IMR-90 (cell line): Measurements from ENCODE around the gene CTBP2. TPM values are rescaled to one million over a fixed set of nuclear protein-coding genes. Genes with fewer than 3 reads are reported as not detected.

ENCODE experiments used
- ATAC-seq: fragments of 200-7000 bp; cut with Tn5 transposase; 2 replicates; pipeline ENCODE4 v1.9.1; 2020; ENCODE audit warnings: low read depth, mild to moderate bottlenecking, moderate library complexity
- BruUV-seq: library from RNA; stranded (reverse); fragments of 400-500 nt; replicated peaks from 2 replicates; lab custom pipeline; 2021; lab: Mats Ljungman, UMichigan
- CTCF ChIA-PET: fragments of 300-600 bp; formaldehyde crosslinking; extraction: SDS; loops from one replicate; lab custom pipeline; 2021; ENCODE audit warnings: antibody characterized with exemption; lab: Yijun Ruan, JAX
- POLR2A ChIA-PET: fragments of 300-600 bp; sonication (Branson Sonifier 250); formaldehyde crosslinking; loops from one replicate; lab custom pipeline; 2022; ENCODE audit warnings: antibody characterized with exemption; ENCODE audit not compliant: unreplicated experiment; lab: Charles Lee
- DNase-seq: peaks from one replicate; pipeline ENCODE4 v3.0.0; 2013
- H2AFZ ChIP-seq: replicated peaks from 2 replicates; pipeline ENCODE3; 2013; ENCODE audit warnings: low read length, mild to moderate bottlenecking; ENCODE audit not compliant: poor library complexity
- H2AK5ac ChIP-seq: 2 replicates; pipeline ENCODE4 v1.6.1; 2013; ENCODE audit warnings: low read depth, low read length, inconsistent platforms
- H2AK9ac ChIP-seq: replicated peaks from 2 replicates; pipeline ENCODE3; 2013; ENCODE audit warnings: mild to moderate bottlenecking, low read depth, low read length, moderate library complexity; ENCODE audit not compliant: poor library complexity
- H2BK120ac ChIP-seq: 2 replicates; pipeline ENCODE4 v1.6.1; 2013; ENCODE audit warnings: low read depth, low read length, inconsistent platforms
- H2BK15ac ChIP-seq: 3 replicates; pipeline ENCODE4 v1.6.1; 2013; ENCODE audit warnings: low read depth, low read length, inconsistent platforms
- H2BK20ac ChIP-seq: 2 replicates; pipeline ENCODE4 v1.6.1; 2013; ENCODE audit warnings: low read depth, mild to moderate bottlenecking, inconsistent platforms, low read length, moderate library complexity
- H2BK5ac ChIP-seq: 2 replicates; pipeline ENCODE4 v1.6.1; 2013; ENCODE audit warnings: mild to moderate bottlenecking, low read depth, low read length, inconsistent platforms; ENCODE audit not compliant: poor library complexity, severe bottlenecking
- H3K14ac ChIP-seq: replicated peaks from 2 replicates; pipeline ENCODE4 v1.6.1; 2013; ENCODE audit warnings: low read depth, low read length, inconsistent platforms
- H3K18ac ChIP-seq: 2 replicates; pipeline ENCODE4 v1.6.1; 2013; ENCODE audit warnings: low read depth, low read length, control low read depth
- H3K23ac ChIP-seq: 2 replicates; pipeline ENCODE4 v1.6.1; 2013; ENCODE audit warnings: low read depth, low read length, inconsistent platforms
- H3K27ac ChIP-seq: 2 replicates; pipeline ENCODE4 v1.5.1; 2013; ENCODE audit warnings: mild to moderate bottlenecking, control low read depth, low read length; ENCODE audit not compliant: insufficient read depth
- H3K27me3 ChIP-seq: 2 replicates; pipeline ENCODE4 v1.6.1; 2013; ENCODE audit warnings: low read length; ENCODE audit not compliant: control insufficient read depth, insufficient read depth
- H3K36me3 ChIP-seq: 2 replicates; pipeline ENCODE4 v1.6.1; 2013; ENCODE audit warnings: low read length, mixed read lengths; ENCODE audit not compliant: control insufficient read depth, insufficient read depth
- H3K4ac ChIP-seq: 2 replicates; pipeline ENCODE4 v1.6.1; 2013; ENCODE audit warnings: low read depth, low read length, inconsistent platforms
- H3K4me1 ChIP-seq: 2 replicates; pipeline ENCODE4 v1.6.1; 2013; ENCODE audit warnings: low read length, mixed read lengths; ENCODE audit not compliant: control insufficient read depth, insufficient read depth
- H3K4me2 ChIP-seq: 2 replicates; pipeline ENCODE4 v1.6.1; 2013; ENCODE audit warnings: low read depth, mild to moderate bottlenecking, control low read depth, low read length, moderate library complexity
- H3K4me3 ChIP-seq: 2 replicates; pipeline ENCODE4 v1.5.1; 2013; ENCODE audit warnings: low read depth, mild to moderate bottlenecking, control low read depth, low read length, moderate library complexity; ENCODE audit not compliant: insufficient read depth
- H3K56ac ChIP-seq: 2 replicates; pipeline ENCODE4 v1.6.1; 2013; ENCODE audit warnings: low read length, inconsistent platforms; ENCODE audit not compliant: insufficient read depth; ENCODE audit errors: extremely low read depth
- H3K79me1 ChIP-seq, 2 experiments: 2 replicates each; pipeline ENCODE4 v1.6.1; 2013; ENCODE audit warnings: low read length in 2 of 2, inconsistent platforms in 1 of 2, low read depth in 1 of 2
- H3K9ac ChIP-seq: 2 replicates; pipeline ENCODE4 v1.6.1; 2013; ENCODE audit warnings: low read depth, low read length, control low read depth
- H3K9me1 ChIP-seq: 2 replicates; pipeline ENCODE4 v1.6.1; 2013; ENCODE audit warnings: low read length, inconsistent platforms; ENCODE audit not compliant: insufficient read depth
- H3K9me3 ChIP-seq: 2 replicates; pipeline ENCODE4 v1.6.1; 2013; ENCODE audit warnings: low read length; ENCODE audit not compliant: control insufficient read depth, insufficient read depth
- H4K20me1 ChIP-seq: 2 replicates; pipeline ENCODE4 v1.6.1; 2013; ENCODE audit warnings: low read length, inconsistent platforms; ENCODE audit not compliant: insufficient read depth
- H4K5ac ChIP-seq: 2 replicates; pipeline ENCODE4 v1.6.1; 2013; ENCODE audit warnings: mild to moderate bottlenecking, low read depth, low read length, control low read depth
- H4K8ac ChIP-seq, 2 experiments: 2 replicates each; pipeline ENCODE4 v1.6.1; 2013; ENCODE audit warnings: low read depth in 2 of 2, low read length in 2 of 2, control low read depth in 1 of 2, inconsistent platforms in 1 of 2
- H4K91ac ChIP-seq: 2 replicates; pipeline ENCODE4 v1.6.1; 2013; ENCODE audit warnings: low read depth, low read length, inconsistent platforms; ENCODE audit not compliant: insufficient read depth
- BHLHE40 ChIP-seq: fragments of 150-350 bp; IDR thresholded peaks from 2 replicates; pipeline ENCODE4 v1.6.1; 2016; ENCODE audit warnings: mild to moderate bottlenecking, low read depth, low read length
- CEBPB ChIP-seq: IDR thresholded peaks from 2 replicates; pipeline ENCODE4 v1.6.1; 2012; ENCODE audit warnings: low read depth, low read length, improper control_type of control experiment
- CHD1 ChIP-seq: IDR thresholded peaks from 2 replicates; pipeline ENCODE4 v1.6.1; 2012; ENCODE audit warnings: low read depth, low read length, improper control_type of control experiment
- CTCF ChIP-seq: conservative IDR thresholded peaks from 2 replicates; pipeline ENCODE4 v1.5.1; 2012; ENCODE audit warnings: mild to moderate bottlenecking, low read depth, low read length, improper control_type of control experiment
- ELK1 ChIP-seq: fragments of 150-350 bp; IDR thresholded peaks from 2 replicates; pipeline ENCODE4 v1.6.1; 2016; ENCODE audit warnings: low read depth, mild to moderate bottlenecking, low read length, moderate library complexity, borderline replicate concordance
- FOS ChIP-seq: fragments of 150-350 bp; IDR thresholded peaks from 2 replicates; pipeline ENCODE4 v1.6.1; 2016; ENCODE audit warnings: low read depth, low read length
- MAFK ChIP-seq: IDR thresholded peaks from 2 replicates; pipeline ENCODE4 v1.6.1; 2012; ENCODE audit warnings: low read depth, low read length, improper control_type of control experiment
- MAZ ChIP-seq: IDR thresholded peaks from 2 replicates; pipeline ENCODE4 v1.6.1; 2012; ENCODE audit warnings: low read depth, mild to moderate bottlenecking, low read length, improper control_type of control experiment, moderate library complexity, borderline replicate concordance
- MXI1 ChIP-seq: IDR thresholded peaks from 2 replicates; pipeline ENCODE4 v1.6.1; 2012; ENCODE audit warnings: low read depth, mild to moderate bottlenecking, low read length, moderate library complexity, borderline replicate concordance
- POLR2A ChIP-seq: IDR thresholded peaks from 2 replicates; pipeline ENCODE4 v1.6.1; 2012; ENCODE audit warnings: mild to moderate bottlenecking, low read depth, low read length
- RAD21 ChIP-seq: IDR thresholded peaks from 2 replicates; pipeline ENCODE4 v1.6.1; 2012; ENCODE audit warnings: low read length, improper control_type of control experiment
- RCOR1 ChIP-seq: IDR thresholded peaks from 2 replicates; pipeline ENCODE4 v1.6.1; 2012; ENCODE audit warnings: mild to moderate bottlenecking, low read length, improper control_type of control experiment; ENCODE audit not compliant: insufficient replicate concordance
- RFX5 ChIP-seq: IDR thresholded peaks from 2 replicates; pipeline ENCODE4 v1.8.0; 2012; ENCODE audit warnings: low read depth, mild to moderate bottlenecking, low read length, moderate library complexity
- SMC3 ChIP-seq: fragments of 150-350 bp; IDR thresholded peaks from 2 replicates; pipeline ENCODE4 v1.6.1; 2016; ENCODE audit warnings: low read depth, mild to moderate bottlenecking, antibody characterized with exemption, low read length, moderate library complexity
- dilution Hi-C: fragments of 300-500 bp; cut with HindIII; formaldehyde crosslinking; loops from one replicate; pipeline ENCODE4 v1.14.3; 2018; ENCODE audit warnings: low sequenced_read_pairs; ENCODE audit not compliant: unreplicated experiment
- in situ Hi-C: fragments of 300-500 bp; cut with MboI; formaldehyde crosslinking; loops from 3 replicates; pipeline ENCODE4 v1.14.3; 2019; ENCODE audit warnings: low sequenced_read_pairs, inconsistent platforms, mixed read lengths
- intact Hi-C: fragments of 100-400 bp; cut with micrococcal nuclease; formaldehyde crosslinking; loops from 2 replicates; pipeline ENCODE4 v1.10.0; 2022
- polyA plus RNA-seq, 3 experiments: library from polyadenylated mRNA; depleted of rRNA; stranded (reverse); fragments of >200 nt; gene quantifications; 2 replicates each; pipeline ENCODE4 v1.2.3, GENCODE V29; 2012; ENCODE audit warnings: low replicate concordance in 1 of 3
- total RNA-seq: library from RNA; depleted of rRNA; stranded (reverse); fragments of >200 nt; gene quantifications from 2 replicates; pipeline ENCODE4 v1.2.3, GENCODE V29; 2012

The CTBP2 gene
- total and polyA plus RNA-seq, 2 of the 4 experiments (the other 2 are of a cell fraction): 81.0 to 86.6 TPM

- TF ChIP-seq CTCF: no peak
Measured at GRCh38 chr10:125076121-125076825, 84.1 kb downstream of the CTBP2 start (continued).

- CTCF ChIA-PET: interaction anchor here (0.5 kb wide), 1 partner anchor 18 kb away, joined by 8 read pairs; no protein-coding TSS in a partner anchor
- H2BK120ac ChIP-seq: no peak overlapping the region
- no peak for TF ChIP-seq RAD21
- TF ChIP-seq MAFK: no peak
- no peak for TF ChIP-seq MAZ
- no peak for TF ChIP-seq MXI1
- no peak for TF ChIP-seq RCOR1
- TF ChIP-seq SMC3: no peak
- no peak for TF ChIP-seq BHLHE40
- no peak for TF ChIP-seq POLR2A
- TF ChIP-seq CHD1: no peak
- no peak for TF ChIP-seq FOS
- no peak for TF ChIP-seq CEBPB
- TF ChIP-seq ELK1: no peak
- no peak for TF ChIP-seq RFX5
Measured at GRCh38 chr10:125073996-125074395, 86.4 kb downstream of the CTBP2 start.

More at GRCh38 chr10:125073996-125074395, 86.4 kb downstream of the CTBP2 start:
- peaks cover 21% of the 10 kb centered on the region for H3K36me3 ChIP-seq
- H3K4me3 ChIP-seq: no peak overlapping the region
- no peak overlapping the region for H2AK5ac ChIP-seq
- ATAC-seq (no peak), DNase-seq (no peak)
- peaks cover 55 to 82% of the 10 kb centered on the region in 2 experiments for H3K79me1 ChIP-seq
- BruUV-seq: no TSS peak
- dilution Hi-C loops: no loop called here
- H2AK9ac ChIP-seq: no peak overlapping the region
- no peaks in the 10 kb centered on the region for H3K9me3 ChIP-seq
- H2BK5ac ChIP-seq: no peak overlapping the region
- no peak overlapping the region for H3K18ac ChIP-seq
- no peak overlapping the region for H3K4ac ChIP-seq
- in situ Hi-C loops: no loop called here
- H3K23ac ChIP-seq: no peak overlapping the region
- no peak overlapping the region for H3K14ac ChIP-seq
- no peak overlapping the region for H3K9ac ChIP-seq
- peaks cover 6% of the 10 kb centered on the region for H3K4me1 ChIP-seq
- no peak overlapping the region for H2AFZ ChIP-seq
- no peak overlapping the region for H3K56ac ChIP-seq
- no peak overlapping the region for H2BK20ac ChIP-seq
- H4K5ac ChIP-seq: no peak overlapping the region
- no peak overlapping the region for H3K4me2 ChIP-seq
- H3K27ac ChIP-seq: no peak overlapping the region
- H4K8ac ChIP-seq: no peak overlapping the region
- no peak overlapping the region for H4K91ac ChIP-seq
- H2BK15ac ChIP-seq: no peak overlapping the region
- POLR2A ChIA-PET: no interaction called here
- H3K27me3 ChIP-seq: no peaks in the 10 kb centered on the region
- peaks cover 38% of the 10 kb centered on the region for H4K20me1 ChIP-seq
- H3K9me1 ChIP-seq: peaks cover 25% of the 10 kb centered on the region
- intact Hi-C loops: no loop called here
